ENCODE measurements around the gene MAD1L1. TPM values are rescaled to one million over a fixed set of nuclear protein-coding genes. Genes with fewer than 3 reads are reported as not detected.

The MAD1L1 gene
- total and polyA plus RNA-seq, 2 donors (not counting 1 experiment from before 2014, with no cell fraction given), result 9.8 to 29.4 TPM

- H2AFZ ChIP-seq (ENCODE audit: low read length), result no peak overlapping the region
- no peak for TF ChIP-seq EZH2 (IDR thresholded peaks at IDR 0.05; ENCODE audit: low read length, missing control alignments)
- TF ChIP-seq, protein P1, sequence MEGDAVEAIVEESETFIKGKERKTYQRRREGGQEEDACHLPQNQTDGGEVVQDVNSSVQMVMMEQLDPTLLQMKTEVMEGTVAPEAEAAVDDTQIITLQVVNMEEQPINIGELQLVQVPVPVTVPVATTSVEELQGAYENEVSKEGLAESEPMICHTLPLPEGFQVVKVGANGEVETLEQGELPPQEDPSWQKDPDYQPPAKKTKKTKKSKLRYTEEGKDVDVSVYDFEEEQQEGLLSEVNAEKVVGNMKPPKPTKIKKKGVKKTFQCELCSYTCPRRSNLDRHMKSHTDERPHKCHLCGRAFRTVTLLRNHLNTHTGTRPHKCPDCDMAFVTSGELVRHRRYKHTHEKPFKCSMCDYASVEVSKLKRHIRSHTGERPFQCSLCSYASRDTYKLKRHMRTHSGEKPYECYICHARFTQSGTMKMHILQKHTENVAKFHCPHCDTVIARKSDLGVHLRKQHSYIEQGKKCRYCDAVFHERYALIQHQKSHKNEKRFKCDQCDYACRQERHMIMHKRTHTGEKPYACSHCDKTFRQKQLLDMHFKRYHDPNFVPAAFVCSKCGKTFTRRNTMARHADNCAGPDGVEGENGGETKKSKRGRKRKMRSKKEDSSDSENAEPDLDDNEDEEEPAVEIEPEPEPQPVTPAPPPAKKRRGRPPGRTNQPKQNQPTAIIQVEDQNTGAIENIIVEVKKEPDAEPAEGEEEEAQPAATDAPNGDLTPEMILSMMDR (conservative IDR thresholded peaks at IDR 0.05 in 1 of 2, IDR thresholded peaks at IDR 0.05 in 1 of 2; ENCODE audit: low read depth in 1 of 2, low read length in 2 of 2), result no peak
- DNase-seq (ENCODE audit: low read depth in 2 of 2), result no peak
- no peak overlapping the region for H3K9ac ChIP-seq (ENCODE audit: insufficient read depth, low read length)
- no peaks in the 10 kb centered on the region for H3K27me3 ChIP-seq (ENCODE audit: control insufficient read depth, insufficient read depth, low read length)
- no peak overlapping the region for H3K27ac ChIP-seq (ENCODE audit: insufficient read depth, low read length)
- no peaks in the 10 kb centered on the region for H4K20me1 ChIP-seq (ENCODE audit: control insufficient read depth, extremely low read depth, insufficient read depth, low read length)
- H3K4me3 ChIP-seq (replicated peaks in 1 of 4; ENCODE audit: control extremely low read depth in 1 of 4, insufficient read depth in 1 of 4, low read depth in 3 of 4, low read length in 4 of 4), result no peak overlapping the region
- no peak overlapping the region for H3K4me2 ChIP-seq (ENCODE audit: extremely low read depth, insufficient read depth, low read length)
- peaks cover 5% of the 10 kb centered on the region for H3K4me1 ChIP-seq (ENCODE audit: control insufficient read depth, extremely low read depth, insufficient read depth, low read length)
- no peaks in the 10 kb centered on the region for H3K79me2 ChIP-seq (ENCODE audit: control insufficient read depth, insufficient read depth, low read length)
- no peaks in the 10 kb centered on the region for H3K9me3 ChIP-seq (ENCODE audit: control insufficient read depth, insufficient read depth, low read depth, low read length)
- H3K36me3 ChIP-seq (ENCODE audit: control insufficient read depth, insufficient read depth, low read length), result no peaks in the 10 kb centered on the region
These were observed 80.1 kb downstream of the MAD1L1 start for GRCh38 chr7:2152646-2153045.

DNA sequence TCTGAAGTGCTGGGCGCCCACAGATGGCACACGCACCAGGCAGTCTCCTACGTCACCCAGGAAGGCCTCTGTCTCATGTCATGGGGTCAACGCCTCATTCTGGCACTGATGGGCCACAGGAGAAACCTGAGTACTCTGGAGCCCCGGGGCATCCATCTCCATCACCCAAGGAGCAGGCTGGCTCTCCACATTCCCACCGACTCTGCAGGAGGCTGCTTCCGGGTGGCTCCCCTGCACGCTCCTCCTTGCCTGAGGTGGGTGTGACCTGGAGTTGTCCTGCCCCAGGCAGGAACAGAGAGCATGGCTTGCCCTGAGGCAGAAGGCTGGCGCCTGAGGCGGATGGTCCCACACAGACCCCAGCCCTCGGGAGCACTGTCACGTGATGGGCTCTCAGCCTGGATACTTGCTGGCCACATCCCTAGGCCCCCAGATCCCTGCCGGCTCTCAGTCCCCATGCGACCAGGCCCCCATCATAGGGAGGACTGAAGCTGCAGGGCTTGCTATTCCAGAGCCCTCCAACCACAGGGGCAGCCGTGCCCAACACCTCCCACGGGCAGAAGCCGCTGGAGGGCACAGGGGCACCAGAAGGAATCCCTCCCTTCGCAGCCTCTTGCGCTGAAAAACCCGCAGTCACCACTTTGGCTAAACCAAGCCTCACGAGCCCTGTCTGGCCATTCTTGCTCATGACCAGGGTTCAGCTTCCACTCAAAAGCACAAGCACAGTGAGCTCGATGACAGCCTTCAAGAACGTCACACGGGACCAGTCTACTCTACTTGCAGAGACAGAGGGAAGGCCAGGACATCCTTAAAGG, 80.7 kb downstream of the MAD1L1 start:
- no peaks in the 10 kb centered on the region for H3K36me3 ChIP-seq (ENCODE audit: control insufficient read depth, insufficient read depth, low read length)
- H3K27me3 ChIP-seq (ENCODE audit: control insufficient read depth, insufficient read depth, low read length), result no peaks in the 10 kb centered on the region
- H3K27ac ChIP-seq (ENCODE audit: insufficient read depth, low read length), result no peak overlapping the region
- H4K20me1 ChIP-seq (ENCODE audit: control insufficient read depth, extremely low read depth, insufficient read depth, low read length), result no peaks in the 10 kb centered on the region
- TF ChIP-seq EZH2 (IDR thresholded peaks at IDR 0.05; ENCODE audit: low read length, missing control alignments), result no peak
- TF ChIP-seq, protein P1 (conservative IDR thresholded peaks at IDR 0.05 in 1 of 2, IDR thresholded peaks at IDR 0.05 in 1 of 2; ENCODE audit: low read depth in 1 of 2, low read length in 2 of 2), result no peak
- no peaks in the 10 kb centered on the region for H3K9me3 ChIP-seq (ENCODE audit: control insufficient read depth, insufficient read depth, low read depth, low read length)
- H3K4me2 ChIP-seq (ENCODE audit: extremely low read depth, insufficient read depth, low read length), result no peak overlapping the region
- peaks cover under 1% of the 10 kb centered on the region for H3K4me1 ChIP-seq (ENCODE audit: control insufficient read depth, extremely low read depth, insufficient read depth, low read length)
- no peak overlapping the region for H3K4me3 ChIP-seq (replicated peaks in 1 of 4; ENCODE audit: control extremely low read depth in 1 of 4, insufficient read depth in 1 of 4, low read depth in 3 of 4, low read length in 4 of 4)
- no peak overlapping the region for H2AFZ ChIP-seq (ENCODE audit: low read length)
- no peaks in the 10 kb centered on the region for H3K79me2 ChIP-seq (ENCODE audit: control insufficient read depth, insufficient read depth, low read length)
- no peak overlapping the region for H3K9ac ChIP-seq (ENCODE audit: insufficient read depth, low read length)
- DNase-seq (ENCODE audit: low read depth in 2 of 2), result no peak

GRCh38 chr7:2151237-2151636, 81.5 kb downstream of the MAD1L1 start:
- H3K9ac ChIP-seq (ENCODE audit: insufficient read depth, low read length), result no peak overlapping the region
- no peak for DNase-seq (ENCODE audit: low read depth in 2 of 2)
- H3K27ac ChIP-seq (ENCODE audit: insufficient read depth, low read length), result no peak overlapping the region
- no peaks in the 10 kb centered on the region for H3K27me3 ChIP-seq (ENCODE audit: control insufficient read depth, insufficient read depth, low read length)
- H3K4me3 ChIP-seq (replicated peaks in 1 of 4; ENCODE audit: control extremely low read depth in 1 of 4, insufficient read depth in 1 of 4, low read depth in 3 of 4, low read length in 4 of 4), result no peak overlapping the region
- no peaks in the 10 kb centered on the region for H3K79me2 ChIP-seq (ENCODE audit: control insufficient read depth, insufficient read depth, low read length)
- no peaks in the 10 kb centered on the region for H3K4me1 ChIP-seq (ENCODE audit: control insufficient read depth, extremely low read depth, insufficient read depth, low read length)
- no peaks in the 10 kb centered on the region for H4K20me1 ChIP-seq (ENCODE audit: control insufficient read depth, extremely low read depth, insufficient read depth, low read length)
- H2AFZ ChIP-seq (ENCODE audit: low read length), result no peak overlapping the region
- no peaks in the 10 kb centered on the region for H3K36me3 ChIP-seq (ENCODE audit: control insufficient read depth, insufficient read depth, low read length)
- TF ChIP-seq, protein P1 (conservative IDR thresholded peaks at IDR 0.05 in 1 of 2, IDR thresholded peaks at IDR 0.05 in 1 of 2; ENCODE audit: low read depth in 1 of 2, low read length in 2 of 2), result no peak
- no peak for TF ChIP-seq EZH2 (IDR thresholded peaks at IDR 0.05; ENCODE audit: low read length, missing control alignments)
- H3K4me2 ChIP-seq (ENCODE audit: extremely low read depth, insufficient read depth, low read length), result no peak overlapping the region
- H3K9me3 ChIP-seq (ENCODE audit: control insufficient read depth, insufficient read depth, low read depth, low read length), result no peaks in the 10 kb centered on the region

Data from fibroblast of lung (primary cell).